H1 (cell line): ENCODE measurements around the gene PBX1. TPM values are rescaled to one million over a fixed set of nuclear protein-coding genes. Genes with fewer than 3 reads are reported as not detected.

Source experiments
- CTCF ChIA-PET: fragments of 300-600 bp; sonication (Branson Sonifier 250); formaldehyde crosslinking; loops from one replicate; lab custom pipeline; 2021; ENCODE audit not compliant: partially characterized antibody; lab: Charles Lee
- POLR2A ChIA-PET: fragments of 300-600 bp; sonication (Branson Sonifier 250); formaldehyde crosslinking; loops from one replicate; lab custom pipeline; 2021; ENCODE audit warnings: inconsistent platforms; ENCODE audit not compliant: partially characterized antibody; lab: Charles Lee
- DNase-seq, 2 experiments: peaks; one replicate each; pipeline versions ENCODE4 v3.0.0 to v3.0.0-alpha.2; 2010 to 2022; ENCODE audit warnings: low spot score in 2 of 2, low read depth in 1 of 2, mixed read lengths in 1 of 2
- FAIRE-seq: peaks from 2 replicates; lab custom pipeline; 2011; peaks lifted over from hg19 to GRCh38; lab: Jason Lieb, UNC
- H2AFZ ChIP-seq: 2 replicates; pipeline ENCODE4 v1.8.1; 2012; ENCODE audit warnings: low read length, inconsistent platforms
- H2AK5ac ChIP-seq: 2 replicates; pipeline ENCODE4 v1.6.1; 2013; ENCODE audit warnings: low read depth, low read length
- H2BK120ac ChIP-seq: replicated peaks from 2 replicates; pipeline ENCODE3; 2013; ENCODE audit warnings: low read depth, low read length, inconsistent platforms
- H2BK12ac ChIP-seq: 2 replicates; pipeline ENCODE4 v1.6.1; 2013; ENCODE audit warnings: low read depth, low read length
- H2BK15ac ChIP-seq: 2 replicates; pipeline ENCODE4 v1.6.1; 2013; ENCODE audit warnings: low read length
- H2BK20ac ChIP-seq: 2 replicates; pipeline ENCODE4 v1.6.1; 2013; ENCODE audit warnings: low read length
- H2BK5ac ChIP-seq: 2 replicates; pipeline ENCODE4 v1.6.1; 2013; ENCODE audit warnings: low read depth, low read length
- H3K14ac ChIP-seq: 2 replicates; pipeline ENCODE4 v1.6.1; 2013; ENCODE audit warnings: inconsistent platforms; ENCODE audit not compliant: insufficient read length
- H3K18ac ChIP-seq: 2 replicates; pipeline ENCODE4 v1.6.1; 2013; ENCODE audit warnings: low read length; ENCODE audit errors: extremely low read depth
- H3K23ac ChIP-seq: 2 replicates; pipeline ENCODE4 v1.6.1; 2013; ENCODE audit warnings: inconsistent platforms; ENCODE audit not compliant: insufficient read length
- H3K23me2 ChIP-seq: 2 replicates; pipeline ENCODE4 v1.6.1; 2013; ENCODE audit warnings: low read depth, low read length
- H3K27ac ChIP-seq: 2 replicates; pipeline ENCODE4 v1.6.1; 2011; ENCODE audit warnings: low read depth, low read length, inconsistent platforms
- H3K27me3 ChIP-seq, 4 experiments: replicated peaks in 1 of 4; 1 replicate in 1 of 4; 2 replicates in 3 of 4; pipeline versions ENCODE4 v1.6.1 to v1.8.1; 2011 to 2013; ENCODE audit warnings: low read length in 3 of 4, mild to moderate bottlenecking in 3 of 4, inconsistent platforms in 2 of 4, mixed read lengths in 2 of 4, moderate library complexity in 1 of 4; ENCODE audit not compliant: control insufficient read depth in 3 of 4, insufficient read depth in 3 of 4; ENCODE audit errors: extremely low read depth in 1 of 4
- H3K36me3 ChIP-seq, 4 experiments: 2 replicates each; pipeline versions ENCODE4 v1.6.1 to v1.8.1; 2011 to 2013; ENCODE audit warnings: mild to moderate bottlenecking in 4 of 4, low read length in 3 of 4, moderate library complexity in 2 of 4, control low read depth in 1 of 4, inconsistent platforms in 1 of 4; ENCODE audit not compliant: insufficient read depth in 4 of 4, control insufficient read depth in 2 of 4
- H3K4ac ChIP-seq: replicated peaks from 2 replicates; pipeline ENCODE3; 2013; ENCODE audit warnings: low read length, low read depth, mixed read lengths, inconsistent platforms; ENCODE audit not compliant: insufficient read length
- H3K4me1 ChIP-seq, 4 experiments: replicated peaks in 1 of 4; 1 replicate in 1 of 4; 2 replicates in 3 of 4; pipeline versions ENCODE4 v1.6.1 to v1.8.1; 2011 to 2013; ENCODE audit warnings: low read length in 3 of 4, inconsistent platforms in 2 of 4, mixed read lengths in 1 of 4; ENCODE audit not compliant: insufficient read depth in 4 of 4, control insufficient read depth in 3 of 4
- H3K4me2 ChIP-seq, 2 experiments: 2 replicates each; pipeline versions ENCODE4 v1.6.1 to v1.8.1; 2011 to 2013; ENCODE audit warnings: low read depth in 2 of 2, low read length in 2 of 2, control low read depth in 1 of 2, inconsistent platforms in 1 of 2, mild to moderate bottlenecking in 1 of 2; ENCODE audit not compliant: insufficient read depth in 1 of 2
- H3K4me3 ChIP-seq, 4 experiments: fragments of 200-600, 300-600 bp in 1 of 4; sonication (generic), shearing (Covaris generic), sonication (Bioruptor Twin) in 1 of 4; 2 replicates each; pipeline versions ENCODE4 v1.5.1 to v1.8.1; 2011 to 2016; ENCODE audit warnings: low read length in 4 of 4, low read depth in 3 of 4, control low read depth in 2 of 4, inconsistent platforms in 2 of 4, mild to moderate bottlenecking in 2 of 4, mixed read lengths in 1 of 4, moderate library complexity in 1 of 4; ENCODE audit not compliant: insufficient read depth in 2 of 4; ENCODE audit errors: extremely low read depth in 1 of 4
- H3K56ac ChIP-seq: replicated peaks from 2 replicates; pipeline ENCODE3; 2013; ENCODE audit warnings: low read depth, mild to moderate bottlenecking, mixed read lengths, low read length, inconsistent platforms; ENCODE audit not compliant: insufficient read length
- H3K79me1 ChIP-seq: 2 replicates; pipeline ENCODE4 v1.6.1; 2013; ENCODE audit warnings: low read depth, low read length, control low read depth
- H3K79me2 ChIP-seq, 2 experiments: 2 replicates each; pipeline versions ENCODE4 v1.6.1 to v1.8.1; 2012 to 2013; ENCODE audit warnings: low read length in 2 of 2, mild to moderate bottlenecking in 2 of 2, inconsistent platforms in 1 of 2; ENCODE audit not compliant: insufficient read depth in 2 of 2, control insufficient read depth in 1 of 2
- H3K9ac ChIP-seq, 4 experiments: replicated peaks in 1 of 4; 1 replicate in 1 of 4; 2 replicates in 3 of 4; pipeline versions ENCODE4 v1.6.1 to v1.8.1; 2011 to 2013; ENCODE audit warnings: low read depth in 3 of 4, low read length in 3 of 4, control low read depth in 2 of 4, mild to moderate bottlenecking in 2 of 4, moderate library complexity in 2 of 4, inconsistent platforms in 1 of 4; ENCODE audit errors: extremely low read depth in 1 of 4
- H3K9me3 ChIP-seq, 2 experiments: 2 replicates each; pipeline versions ENCODE4 v1.6.1 to v1.8.1; 2012 to 2013; ENCODE audit warnings: mild to moderate bottlenecking in 2 of 2, moderate library complexity in 2 of 2, control low read depth in 1 of 2, inconsistent platforms in 1 of 2, low read depth in 1 of 2, low read length in 1 of 2, mixed read lengths in 1 of 2; ENCODE audit not compliant: insufficient read depth in 2 of 2
- H4K20me1 ChIP-seq, 2 experiments: replicated peaks in 1 of 2; 2 replicates each; pipeline versions ENCODE3 to v1.8.1; 2011 to 2013; ENCODE audit warnings: inconsistent platforms in 2 of 2, low read length in 2 of 2, mild to moderate bottlenecking in 1 of 2; ENCODE audit not compliant: insufficient read depth in 2 of 2, control insufficient read depth in 1 of 2
- H4K5ac ChIP-seq: 2 replicates; pipeline ENCODE4 v1.6.1; 2013; ENCODE audit warnings: low read length, low read depth, mixed read lengths, inconsistent platforms; ENCODE audit not compliant: insufficient read length
- H4K8ac ChIP-seq: 2 replicates; pipeline ENCODE4 v1.8.0; 2013; ENCODE audit warnings: mild to moderate bottlenecking, moderate library complexity, low read length, inconsistent platforms; ENCODE audit not compliant: insufficient read depth; ENCODE audit errors: extremely low read depth
- H4K91ac ChIP-seq: replicated peaks from 2 replicates; pipeline ENCODE3; 2013; ENCODE audit warnings: low read length, mixed read lengths, inconsistent platforms; ENCODE audit not compliant: insufficient read length
- ASH2L ChIP-seq: fragments of 200-600, 300-600 bp; sonication (generic); IDR thresholded peaks from one replicate; pipeline ENCODE4 v1.7.1; 2017; ENCODE audit warnings: low read length
- ATF2 ChIP-seq: IDR thresholded peaks from 2 replicates; pipeline ENCODE4 v1.6.1; 2012; ENCODE audit warnings: low read length, inconsistent platforms
- CBX5 ChIP-seq: fragments of 300-800, 300-1000 bp; sonication (generic); IDR thresholded peaks from 2 replicates; pipeline ENCODE4 v1.7.1; 2016; ENCODE audit warnings: antibody characterized with exemption, low read length, low read depth
- CHD1 ChIP-seq: IDR thresholded peaks from 2 replicates; pipeline ENCODE4 v1.6.1; 2012; ENCODE audit warnings: low read depth, low read length, improper control_type of control experiment
- KDM4A ChIP-seq: IDR thresholded peaks from one replicate; pipeline ENCODE4 v1.7.1; 2012; ENCODE audit warnings: low read depth, mild to moderate bottlenecking, moderate library complexity, low read length, inconsistent platforms; ENCODE audit not compliant: severe bottlenecking
- MAFK ChIP-seq: IDR thresholded peaks from 2 replicates; pipeline ENCODE4 v1.6.1; 2012; ENCODE audit warnings: low read depth, mild to moderate bottlenecking, improper control_type of control experiment, low read length
- PHF8 ChIP-seq: fragments of 200-600 bp; sonication (generic); conservative IDR thresholded peaks from 2 replicates; pipeline ENCODE4 v1.7.1; 2012; ENCODE audit warnings: low read depth, mild to moderate bottlenecking, inconsistent platforms, low read length, moderate library complexity
- RBBP5 ChIP-seq: IDR thresholded peaks from 2 replicates; pipeline ENCODE4 v1.7.1; 2012; ENCODE audit warnings: low read depth, mild to moderate bottlenecking, inconsistent platforms, low read length, moderate library complexity, borderline replicate concordance
- RXRA ChIP-seq: IDR thresholded peaks from 2 replicates; pipeline ENCODE4 v1.6.1; 2011; ENCODE audit warnings: low read depth, mild to moderate bottlenecking, low read length, moderate library complexity; ENCODE audit not compliant: insufficient read depth
- SIRT6 ChIP-seq: IDR thresholded peaks from one replicate; pipeline ENCODE4 v1.7.1; 2012; ENCODE audit warnings: low read length, inconsistent platforms
- SP4 ChIP-seq: IDR thresholded peaks from 2 replicates; pipeline ENCODE4 v1.6.1; 2012; ENCODE audit warnings: low read length, inconsistent platforms
- WGBS, 2 experiments: shearing (Covaris generic) in 1 of 2; methylation state at CpG; one replicate each; pipeline versions ENCODE4 v1.1.6 to v1.1.7; 2013 to 2015; ENCODE audit warnings: low lambda C conversion rate in 2 of 2, mixed read lengths in 2 of 2, inconsistent platforms in 1 of 2, low coverage in 1 of 2, missing lambda C conversion rate in 1 of 2; ENCODE audit not compliant: insufficient replicate concordance in 2 of 2, insufficient coverage in 1 of 2, insufficient read length in 1 of 2; ENCODE audit errors: extremely low coverage in 1 of 2, missing lambda C conversion rate in 1 of 2; 5-methylcytosine and 5-hydroxymethylcytosine counted together
- polyA plus RNA-seq, 7 experiments: library from polyadenylated mRNA; depleted of rRNA in 3 of 7; stranded (reverse) in 5 of 7; unstranded in 2 of 7; fragments of >200 nt in 5 of 7; fragments of 200-250 nt in 2 of 7; gene quantifications; 1 replicate in 5 of 7; 2 replicates in 1 of 7; 4 replicates in 1 of 7; pipeline versions ENCODE4 v1.2.1 to v1.2.3, GENCODE V29; 2011 to 2013; ENCODE audit warnings: missing spikeins in 2 of 7, mixed read lengths in 2 of 7
- total RNA-seq: library from RNA; stranded (reverse); fragmentation: NEBNext Ultra II Directional; extraction: Animal tissue kit (Norgen Biotek cat#: 25700); gene quantifications from 2 replicates; pipeline ENCODE4 v1.2.1, GENCODE V29; 2021
- TF ChIP-seq, protein P1 (sequence below): IDR thresholded peaks from 2 replicates; pipeline ENCODE4 v1.6.1; 2012; ENCODE audit warnings: inconsistent platforms

The PBX1 gene
- total and polyA plus RNA-seq, 2 of the 8 experiments (the other 6 are each of a cell fraction or from before 2014, with no cell fraction given) = 87.4 to 124 TPM

GRCh38 chr1:164875518-164875917 lies 316.5 kb downstream of the PBX1 start:
- no peak overlapping the region for H2BK12ac ChIP-seq
- H3K9ac ChIP-seq = no peak overlapping the region
- H3K23ac ChIP-seq = no peak overlapping the region
- H3K27ac ChIP-seq = no peak overlapping the region
- H2BK15ac ChIP-seq = no peak overlapping the region
- H3K9me3 ChIP-seq = no peaks in the 10 kb centered on the region
- H3K79me1 ChIP-seq = no peaks in the 10 kb centered on the region
- H3K79me2 ChIP-seq = no peaks in the 10 kb centered on the region
- no peak overlapping the region for H4K8ac ChIP-seq
- no peak overlapping the region for H4K5ac ChIP-seq
- H3K4me1 ChIP-seq = no peaks in the 10 kb centered on the region
- ChIA-PET POLR2A (no interaction called here), CTCF (interaction anchor here (0.7 to 0.8 kb wide), 2 partner anchors 254 to 565 kb away, joined by 3 to 4 read pairs; no protein-coding TSS in a partner anchor)
- H2AFZ ChIP-seq = no peak overlapping the region
- no peak overlapping the region for H3K56ac ChIP-seq
- H2BK5ac ChIP-seq = no peak overlapping the region
- TF ChIP-seq KDM4A = no peak
- TF ChIP-seq SIRT6 = no peak
- no peak for TF ChIP-seq CHD1
- TF ChIP-seq CBX5 = no peak
- no peak for TF ChIP-seq RBBP5
- TF ChIP-seq ATF2 = no peak
- TF ChIP-seq SP4 = no peak
- TF ChIP-seq RXRA = no peak
- TF ChIP-seq ASH2L = no peak
- TF ChIP-seq MAFK = no peak
- TF ChIP-seq PHF8 = no peak
- TF ChIP-seq, protein P1, sequence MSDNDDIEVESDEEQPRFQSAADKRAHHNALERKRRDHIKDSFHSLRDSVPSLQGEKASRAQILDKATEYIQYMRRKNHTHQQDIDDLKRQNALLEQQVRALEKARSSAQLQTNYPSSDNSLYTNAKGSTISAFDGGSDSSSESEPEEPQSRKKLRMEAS = no peak
- 95% methylated on average over 3 of the region's 3 CpGs; no CpG with 5 or more reads in 1 of the 2 experiments for WGBS, 2 experiments
- no peak overlapping the region for H3K18ac ChIP-seq
- no peak overlapping the region for H2BK120ac ChIP-seq
- H2BK20ac ChIP-seq = no peak overlapping the region
- no peak overlapping the region for H4K91ac ChIP-seq
- no peaks in the 10 kb centered on the region for H3K23me2 ChIP-seq
- H2AK5ac ChIP-seq = no peak overlapping the region
- H3K27me3 ChIP-seq = no peaks in the 10 kb centered on the region
- no peak overlapping the region for H3K14ac ChIP-seq
- FAIRE-seq (no peak), DNase-seq (no peak)
- H3K4me2 ChIP-seq = no peak overlapping the region
- no peaks in the 10 kb centered on the region for H3K36me3 ChIP-seq
- H4K20me1 ChIP-seq = no peaks in the 10 kb centered on the region
- H3K4ac ChIP-seq = no peak overlapping the region
- H3K4me3 ChIP-seq = no peak overlapping the region
